GM12878 (cell line): ENCODE measurements around the gene ITGAL. TPM values are rescaled to one million over a fixed set of nuclear protein-coding genes. Genes with fewer than 3 reads are reported as not detected.

Experiments
- ATAC-seq: fragments of 200-7000 bp; cut with Tn5 transposase; 3 replicates; pipeline ENCODE4 v1.9.1; 2020; ENCODE audit warnings: mild to moderate bottlenecking, moderate library complexity
- BruUV-seq: library from RNA; stranded (reverse); fragments of 400-500 nt; replicated peaks from 2 replicates; lab custom pipeline; 2021; lab: Mats Ljungman, UMichigan
- CTCF ChIA-PET: fragments of 300-600 bp; sonication (Branson Sonifier 250); formaldehyde crosslinking; extraction: SDS; loops from one replicate; lab custom pipeline; 2021; ENCODE audit warnings: inconsistent platforms; lab: Yijun Ruan, JAX
- POLR2A ChIA-PET: fragments of 350-600 bp; formaldehyde crosslinking; extraction: SDS; loops from one replicate; lab custom pipeline; 2021; ENCODE audit warnings: inconsistent platforms; lab: Charles Lee
- RAD21 ChIA-PET: fragments of 300-600 bp; sonication (Branson Sonifier 250); formaldehyde crosslinking; loops from one replicate; lab custom pipeline; 2023; ENCODE audit warnings: antibody characterized with exemption; ENCODE audit not compliant: unreplicated experiment; lab: Charles Lee
- SMC1A ChIA-PET: fragments of 300-600 bp; sonication (Branson Sonifier 250); formaldehyde crosslinking; loops from one replicate; lab custom pipeline; 2023; ENCODE audit not compliant: unreplicated experiment, uncharacterized antibody; lab: Charles Lee
- DNase-seq: peaks from one replicate; pipeline ENCODE4 v3.0.0-alpha.2; 2011; ENCODE audit warnings: low read depth, low spot score
- FAIRE-seq: peaks from 3 replicates; lab custom pipeline; 2011; peaks lifted over from hg19 to GRCh38; lab: Jason Lieb, UNC
- H2AFZ ChIP-seq: 2 replicates; pipeline ENCODE4 v1.6.0; 2011; ENCODE audit warnings: low read depth, low read length, control low read depth; ENCODE audit not compliant: control insufficient read depth
- H3K27ac ChIP-seq: 2 replicates; pipeline ENCODE4 v1.5.1; 2011; ENCODE audit warnings: control low read depth; ENCODE audit not compliant: control insufficient read depth, insufficient read depth
- H3K27me3 ChIP-seq, 2 experiments: replicated peaks in 1 of 2; 2 replicates each; pipeline versions ENCODE4 v1.6.0 to v1.6.1; 2011; ENCODE audit warnings: low read length in 1 of 2; ENCODE audit not compliant: control insufficient read depth in 2 of 2, insufficient read depth in 2 of 2
- H3K36me3 ChIP-seq, 2 experiments: 2 replicates each; pipeline ENCODE4 v1.5.1; 2011; ENCODE audit warnings: low read length in 1 of 2; ENCODE audit not compliant: control insufficient read depth in 2 of 2, insufficient read depth in 2 of 2
- H3K4me1 ChIP-seq: 2 replicates; pipeline ENCODE4 v1.6.1; 2011; ENCODE audit warnings: mild to moderate bottlenecking, low read length, moderate library complexity, mixed read lengths; ENCODE audit not compliant: control insufficient read depth, insufficient read depth
- H3K4me2 ChIP-seq: 2 replicates; pipeline ENCODE4 v1.6.0; 2011; ENCODE audit warnings: control low read depth; ENCODE audit not compliant: control insufficient read depth, insufficient read depth
- H3K4me3 ChIP-seq: fragments of 200-600 bp; sonication (generic); 2 replicates; pipeline ENCODE4 v1.5.1; 2016
- H3K79me2 ChIP-seq: 2 replicates; pipeline ENCODE4 v1.6.0; 2011; ENCODE audit warnings: low read length; ENCODE audit not compliant: control insufficient read depth, insufficient read depth
- H3K9ac ChIP-seq: 2 replicates; pipeline ENCODE4 v1.8.0; 2011; ENCODE audit warnings: low read length, control low read depth, mixed read lengths; ENCODE audit not compliant: control insufficient read depth, insufficient read depth
- H3K9me3 ChIP-seq: replicated peaks from 3 replicates; pipeline ENCODE4 v1.5.1; 2011; ENCODE audit warnings: mild to moderate bottlenecking, low read length; ENCODE audit not compliant: control insufficient read depth, insufficient read depth
- H4K20me1 ChIP-seq: 2 replicates; pipeline ENCODE4 v1.6.0; 2011; ENCODE audit not compliant: control insufficient read depth, insufficient read depth
- ATF2 ChIP-seq: IDR thresholded peaks from 2 replicates; pipeline ENCODE4 v1.6.1; 2012; ENCODE audit warnings: low read length, inconsistent platforms
- BMI1 ChIP-seq: fragments of 450-650 bp; IDR thresholded peaks from 2 replicates; pipeline ENCODE4 v1.6.1; 2016; ENCODE audit warnings: mild to moderate bottlenecking, moderate library complexity, borderline replicate concordance
- CHD2 ChIP-seq: IDR thresholded peaks from 2 replicates; pipeline ENCODE4 v1.6.1; 2011; ENCODE audit warnings: low read depth, low read length, improper control_type of control experiment, borderline replicate concordance
- IKZF1 ChIP-seq: fragments of 450-650 bp; conservative IDR thresholded peaks from 2 replicates; pipeline ENCODE4 v1.6.1; 2017; ENCODE audit warnings: antibody characterized with exemption, mild to moderate bottlenecking
- LARP7 ChIP-seq: fragments of 450-650 bp; IDR thresholded peaks from 2 replicates; pipeline ENCODE4 v1.6.1; 2017; ENCODE audit warnings: mild to moderate bottlenecking
- NKRF ChIP-seq: fragments of 450-650 bp; conservative IDR thresholded peaks from 2 replicates; pipeline ENCODE4 v1.6.1; 2017; ENCODE audit warnings: mild to moderate bottlenecking, moderate library complexity
- PAX8 ChIP-seq: fragments of 450-650 bp; IDR thresholded peaks from 2 replicates; pipeline ENCODE4 v1.6.1; 2017; ENCODE audit warnings: mild to moderate bottlenecking, moderate library complexity
- POU2F2 ChIP-seq: IDR thresholded peaks from 3 replicates; pipeline ENCODE4 v1.6.1; 2011; ENCODE audit warnings: low read depth, mild to moderate bottlenecking, low read length, borderline replicate concordance
- SIN3A ChIP-seq: IDR thresholded peaks from 2 replicates; pipeline ENCODE4 v1.6.1; 2012; ENCODE audit warnings: low read depth, low read length, improper control_type of control experiment
- SKIL ChIP-seq: fragments of 450-650 bp; IDR thresholded peaks from 2 replicates; pipeline ENCODE4 v1.6.1; 2017; ENCODE audit warnings: mild to moderate bottlenecking, low read depth, inconsistent platforms; ENCODE audit not compliant: poor library complexity, severe bottlenecking
- SMARCA5 ChIP-seq: fragments of 450-650 bp; IDR thresholded peaks from 2 replicates; pipeline ENCODE4 v1.6.1; 2017; ENCODE audit warnings: mild to moderate bottlenecking
- SRF ChIP-seq, 2 experiments: IDR thresholded peaks; 2 replicates each; pipeline ENCODE4 v1.6.1; 2011; ENCODE audit warnings: low read depth in 2 of 2, low read length in 2 of 2, mild to moderate bottlenecking in 1 of 2, moderate library complexity in 1 of 2
- USF1 ChIP-seq: IDR thresholded peaks from 2 replicates; pipeline ENCODE4 v1.6.1; 2011; ENCODE audit warnings: borderline replicate concordance, low read depth, mild to moderate bottlenecking, moderate library complexity, mixed read lengths, low read length; ENCODE audit not compliant: insufficient read depth; ENCODE audit errors: extremely low read length
- ZNF622 ChIP-seq: fragments of 450-650 bp; IDR thresholded peaks from 2 replicates; pipeline ENCODE4 v1.6.1; 2017; ENCODE audit warnings: mild to moderate bottlenecking, inconsistent platforms
- ZSCAN29 ChIP-seq: fragments of 450-650 bp; IDR thresholded peaks from 2 replicates; pipeline ENCODE4 v1.6.1; 2017; ENCODE audit warnings: mild to moderate bottlenecking, moderate library complexity
- in situ Hi-C: fragments of 300-500 bp; cut with MboI; formaldehyde crosslinking; loops from 9 replicates; pipeline ENCODE4 v1.14.3; 2018; ENCODE audit warnings: mixed read lengths
- intact Hi-C: fragments of 100-400 bp; cut with micrococcal nuclease; formaldehyde crosslinking; loops from one replicate; pipeline ENCODE4 v1.14.2; 2022; ENCODE audit not compliant: unreplicated experiment
- polyA plus RNA-seq, 11 experiments: library from polyadenylated mRNA; depleted of rRNA in 4 of 11; unstranded in 6 of 11; stranded (reverse) in 5 of 11; fragments of >200 nt; fragmentation: Nextera tagmentation in 4 of 11; fragmentation: Illumina TruSeq in 1 of 11; extraction: Ambion mirVana in 4 of 11; extraction: Trizol in 1 of 11; gene quantifications; 1 replicate in 1 of 11; 2 replicates in 10 of 11; pipeline versions ENCODE4 v1.2.1 to v1.2.3, GENCODE V29; 2011 to 2016; ENCODE audit warnings: inconsistent platforms in 2 of 11, missing spikeins in 2 of 11, low read depth in 1 of 11
- total RNA-seq, 4 experiments: library from RNA; depleted of rRNA in 3 of 4; stranded (reverse); fragments of >200 nt in 3 of 4; fragmentation: Illumina TruSeq in 1 of 4; extraction: Trizol in 1 of 4; gene quantifications; 2 replicates each; pipeline versions ENCODE4 v1.2.1 to v1.2.3, GENCODE V29; 2013 to 2021

ITGAL gene
- total and polyA plus RNA-seq, 10 of the 15 experiments (the other 5 are each of a cell fraction or from before 2014, with no cell fraction given) = 10.7 to 170 (median 96.9) TPM

GRCh38 chr16:30484887-30485286 lies 12.3 kb downstream of the ITGAL start:
- CTCF ChIA-PET = no interaction called here
- in situ Hi-C loops (no loop called here), intact Hi-C loops (no loop called here)
- DNase-seq (no peak), ATAC-seq (no peak), FAIRE-seq (no peak)
- Histone ChIP-seq H2AFZ (no peak overlapping the region), H3K36me3 (peaks cover 19 to 23% of the 10 kb centered on the region in 2 experiments), H3K4me3 (no peak overlapping the region), H3K79me2 (no peaks in the 10 kb centered on the region), H3K27ac (no peak overlapping the region)
- BruUV-seq = no TSS peak
- SMC1A ChIA-PET = interaction anchor here (0.6 kb wide), 1 partner anchor 8 kb away, joined by 3 read pairs; no protein-coding TSS in a partner anchor
- POLR2A ChIA-PET = interaction anchor here (0.6 to 2.8 kb wide), 3 partner anchors 41 to 283 kb away, joined by 3 to 7 read pairs (median 5); partner anchors contain the start of gene DCTPP1
- RAD21 ChIA-PET = no interaction called here
- TF ChIP-seq SKIL = no peak
- TF ChIP-seq NKRF = no peak
- TF ChIP-seq IKZF1 = no peak
- no peak for TF ChIP-seq ATF2
- TF ChIP-seq SRF (IDR thresholded peaks at IDR 0.05; ENCODE audit: low read depth in 2 of 2, low read length in 2 of 2) = no peak
- no peak for TF ChIP-seq SIN3A
- no peak for TF ChIP-seq BMI1
- TF ChIP-seq LARP7 = no peak
- TF ChIP-seq ZNF622 = no peak
- no peak for TF ChIP-seq POU2F2
- TF ChIP-seq SMARCA5 = no peak
- no peak for TF ChIP-seq ZSCAN29
- TF ChIP-seq PAX8 = no peak
- no peak for TF ChIP-seq CHD2
- no peak for TF ChIP-seq USF1
- TF ChIP-seq, all 136 proteins: peak for 0
- no peaks in the 10 kb centered on the region for H4K20me1 ChIP-seq
- no peak overlapping the region for H3K4me2 ChIP-seq
- H3K4me1 ChIP-seq = peaks cover 4% of the 10 kb centered on the region
- no peaks in the 10 kb centered on the region for H3K27me3 ChIP-seq
- no peak overlapping the region for H3K9ac ChIP-seq
- H3K9me3 ChIP-seq = no peaks in the 10 kb centered on the region
